Stimulated activated CD8-positive, alpha-beta memory T cell treated with anti-CD3 and anti-CD28 coated beads, Interleukin-15, amount 100 ng/mL, for 24 hours (primary cell): ENCODE data around the gene MAP2K4.

Source experiments
- DNase-seq: peaks from one replicate; pipeline ENCODE4 v3.0.0-alpha.2; 2020; ENCODE audit warnings: low read depth

The MAP2K4 gene

DNA sequence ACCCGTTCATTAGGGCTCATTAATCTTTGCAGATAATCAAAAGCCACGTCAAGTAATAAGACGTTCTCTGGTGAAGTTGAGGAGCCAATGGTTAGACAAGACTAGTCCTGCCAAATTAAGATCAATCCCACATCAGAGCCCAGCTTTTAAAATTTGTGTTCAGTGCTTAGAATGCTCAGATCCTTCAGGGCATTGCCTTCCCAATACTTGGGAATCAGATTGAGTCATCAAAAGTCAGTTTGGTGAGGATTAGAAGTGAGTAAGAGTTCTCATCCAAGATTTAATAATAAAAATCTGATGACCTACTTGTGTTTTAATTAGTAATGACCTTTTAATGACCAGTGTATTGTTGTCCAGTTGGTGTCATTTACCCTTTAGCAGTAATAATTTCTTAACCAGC is 19.8 kb downstream of the MAP2K4 start:
- DNase-seq: no peak

DNA sequence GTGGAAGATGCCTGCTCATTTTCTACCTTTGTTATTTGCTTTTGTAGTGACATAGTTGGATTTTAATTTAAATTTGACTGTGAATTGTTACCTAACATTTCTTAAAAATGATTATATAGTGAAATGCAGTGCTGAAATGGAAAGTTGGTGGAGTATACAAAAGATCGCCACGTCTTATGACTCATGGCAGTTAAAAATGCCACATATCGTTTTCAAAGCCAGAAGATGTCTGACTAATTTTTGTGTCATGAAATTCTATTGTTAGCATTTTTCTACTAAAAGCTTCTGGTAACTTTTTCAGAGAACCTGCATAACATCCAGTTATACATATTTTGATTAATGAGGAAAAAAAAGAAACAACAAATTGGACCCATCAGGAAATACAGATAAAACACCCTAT is 20.6 kb downstream of the MAP2K4 start:
- no peak for DNase-seq

DNA sequence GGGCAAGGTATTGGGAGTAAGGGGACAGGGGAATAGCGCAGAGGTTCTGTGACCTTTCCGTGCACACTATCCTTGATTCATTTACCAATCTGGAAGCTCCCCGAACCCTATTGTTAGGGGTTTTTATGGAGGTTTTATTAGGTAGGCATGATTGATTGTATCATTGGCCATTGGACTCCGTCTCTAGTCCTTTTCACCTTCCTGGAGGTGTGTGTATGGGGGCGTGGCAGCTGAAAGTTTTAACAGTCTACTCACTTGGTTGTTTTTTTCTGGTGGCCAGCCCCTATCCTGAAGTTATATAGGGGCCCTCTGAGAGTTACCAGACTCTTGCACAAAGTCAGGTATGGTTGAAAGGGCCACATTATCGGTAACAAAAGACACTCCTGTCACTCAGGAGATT is 23.0 kb downstream of the MAP2K4 start:
- DNase-seq: no peak

DNA sequence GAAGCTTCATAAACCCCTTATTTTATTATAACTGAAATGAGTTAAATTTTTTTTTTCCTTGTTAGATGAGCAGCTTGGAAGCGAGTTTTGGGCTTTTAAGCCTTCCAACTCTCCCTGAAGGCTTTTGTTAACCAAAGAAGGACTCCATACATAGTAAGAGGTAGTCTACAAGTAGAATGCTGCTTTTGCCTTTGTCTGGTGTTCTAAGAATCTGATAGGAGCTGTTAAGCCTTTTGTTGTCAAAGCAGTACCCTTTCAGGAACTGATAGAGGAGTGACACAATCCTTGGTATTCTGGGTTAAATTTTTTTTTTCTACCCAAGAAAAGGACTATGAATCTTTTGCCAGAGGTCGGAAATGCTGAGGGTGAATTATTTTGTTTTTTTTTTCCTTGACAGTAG is 26.1 kb downstream of the MAP2K4 start:
- no peak for DNase-seq

DNA sequence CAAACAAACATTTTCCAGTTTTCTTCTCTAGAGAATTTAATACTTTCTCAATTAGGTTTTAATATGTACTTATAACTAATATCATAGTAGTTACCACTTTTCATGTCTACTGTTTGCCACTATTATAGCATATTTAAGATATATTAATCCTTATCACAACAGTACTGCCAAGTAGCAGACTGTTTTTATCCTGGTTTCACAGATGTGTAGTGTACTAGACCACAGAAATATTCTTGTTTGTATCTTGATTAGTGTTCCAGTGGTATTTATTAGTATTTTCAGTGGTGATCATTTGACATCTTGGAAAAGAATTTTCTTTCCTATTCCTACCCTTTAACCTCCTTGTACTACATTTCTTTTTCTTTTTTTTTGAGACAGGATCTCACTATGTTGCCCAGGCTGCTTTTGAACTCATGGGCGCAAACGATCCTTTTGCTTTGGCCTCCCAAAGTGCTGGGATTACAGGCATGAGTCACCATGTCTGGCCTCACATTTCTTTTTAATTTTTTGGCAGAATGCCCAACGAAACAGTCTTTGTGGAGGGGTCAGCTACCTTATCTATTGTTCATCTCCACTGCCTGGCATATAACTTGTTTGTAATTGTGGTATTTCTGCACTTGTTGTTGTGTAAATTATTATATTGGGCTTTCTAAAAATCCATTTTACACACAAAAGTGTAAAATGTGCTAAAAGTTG is 27.2 kb downstream of the MAP2K4 start:
- DNase-seq: no peak

DNA sequence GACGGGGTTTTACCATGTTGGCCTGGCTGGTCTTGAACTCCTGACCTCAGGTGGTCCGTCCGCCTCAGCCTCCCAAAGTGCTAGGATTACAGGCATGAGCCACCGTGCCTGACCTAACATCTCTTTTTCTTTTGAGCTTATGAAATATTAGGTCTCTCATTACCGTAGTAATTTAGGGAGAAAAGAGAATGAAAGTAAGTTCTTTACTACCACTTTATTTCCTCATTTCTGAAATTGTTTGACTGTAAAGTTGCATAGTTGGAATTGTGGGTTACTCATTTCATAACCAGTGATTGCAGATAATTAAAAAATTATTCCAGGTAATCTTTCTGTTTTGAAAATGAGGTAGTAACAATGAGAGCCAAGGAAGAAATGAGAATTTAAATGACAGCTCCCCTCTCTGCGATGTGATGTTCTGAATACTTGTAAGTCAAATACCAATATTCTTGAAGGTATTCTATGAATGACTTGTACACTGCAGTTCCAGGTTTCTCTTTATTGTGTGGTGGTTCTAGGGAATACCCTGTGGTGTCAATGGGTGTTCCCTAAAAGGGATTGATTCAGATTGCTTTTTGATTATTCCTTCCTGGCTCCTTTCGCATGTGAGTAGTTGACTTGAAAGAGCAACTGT is 28.3 kb downstream of the MAP2K4 start:
- no peak for DNase-seq

DNA sequence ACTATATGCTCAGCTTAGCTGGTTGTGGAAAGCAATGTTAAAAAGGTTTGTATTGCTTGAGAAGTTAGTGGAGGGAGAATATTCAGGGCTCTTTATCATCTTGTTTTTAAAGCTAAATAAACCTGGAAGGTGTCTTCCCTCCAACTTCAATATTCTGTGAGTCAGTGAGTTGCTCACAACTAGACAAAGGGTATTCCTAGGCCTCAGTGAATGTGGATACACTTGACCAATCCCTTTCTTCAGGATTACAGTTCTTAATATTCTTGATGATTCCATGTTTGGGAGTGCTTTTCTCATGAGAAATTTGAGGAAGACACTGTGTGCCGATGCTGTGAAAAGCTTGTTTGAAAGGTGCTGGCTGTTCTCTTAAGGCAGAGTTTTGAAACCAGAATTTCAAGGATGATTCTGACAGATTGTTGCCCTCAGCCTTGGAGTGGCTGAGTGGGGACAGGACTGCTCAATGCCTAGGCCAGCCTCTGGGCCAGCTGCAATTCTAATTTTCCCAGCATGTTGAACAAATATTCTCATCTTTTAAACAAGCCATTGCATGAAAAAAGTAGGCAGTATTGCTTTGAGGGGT is 30.1 kb downstream of the MAP2K4 start:
- no peak for DNase-seq

DNA sequence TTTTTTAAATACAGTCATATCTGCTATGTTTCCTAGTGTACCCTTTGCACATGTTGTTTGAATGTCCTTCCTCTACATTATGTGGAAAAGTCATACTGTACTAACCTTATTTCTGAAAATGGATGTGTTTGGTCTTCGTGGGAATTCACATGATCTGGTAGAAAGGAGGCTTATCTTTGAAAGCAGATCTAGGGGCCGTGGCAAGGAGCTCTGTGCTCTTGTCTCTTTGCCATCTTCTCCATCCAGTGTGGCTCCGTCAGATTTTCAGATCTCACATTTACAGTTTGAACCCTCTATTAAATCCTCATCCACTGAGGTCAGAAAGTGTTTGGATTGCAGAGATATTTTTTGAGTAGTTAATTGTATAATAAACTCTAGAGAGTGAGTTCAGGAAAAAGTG is 32.9 kb downstream of the MAP2K4 start:
- no peak for DNase-seq

DNA sequence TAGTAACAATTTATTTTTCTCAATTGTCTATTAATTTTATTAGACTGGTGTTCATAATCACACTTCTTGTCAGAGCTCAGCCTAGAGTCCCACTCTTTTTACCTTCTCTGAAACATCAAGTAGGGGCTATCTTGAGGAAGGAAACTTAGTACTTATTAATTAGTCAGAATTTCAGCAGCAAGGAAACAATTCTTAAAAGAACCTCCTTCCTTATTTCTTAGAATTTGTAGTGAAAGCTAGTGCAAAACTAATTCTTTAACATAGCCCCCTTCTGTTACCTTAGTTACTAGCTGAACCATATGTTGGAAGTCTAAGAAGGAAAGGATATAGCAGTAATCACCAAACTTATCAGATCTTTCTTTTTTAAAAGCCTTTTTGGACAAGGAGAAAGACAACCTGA is 35.2 kb downstream of the MAP2K4 start:
- DNase-seq: no peak

DNA sequence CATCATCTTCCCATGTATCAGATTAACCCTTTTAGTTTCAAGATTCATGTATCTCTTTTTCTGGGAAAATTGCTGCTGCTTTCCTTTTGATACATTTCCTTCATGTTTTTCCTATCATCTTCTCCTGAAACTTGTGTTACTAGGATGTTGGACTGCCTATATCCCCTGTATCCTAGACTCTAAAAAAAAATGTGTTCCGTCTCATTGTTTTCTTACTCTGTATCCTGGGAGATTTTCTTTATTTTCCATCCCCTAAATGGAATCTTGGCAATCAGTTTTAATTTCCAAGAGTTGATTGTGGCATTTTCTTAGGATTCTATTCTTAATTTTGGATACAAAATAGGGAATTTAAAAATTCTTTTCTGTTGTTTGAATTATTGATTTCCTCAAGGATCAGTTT is 36.8 kb downstream of the MAP2K4 start:
- no peak for DNase-seq

DNA sequence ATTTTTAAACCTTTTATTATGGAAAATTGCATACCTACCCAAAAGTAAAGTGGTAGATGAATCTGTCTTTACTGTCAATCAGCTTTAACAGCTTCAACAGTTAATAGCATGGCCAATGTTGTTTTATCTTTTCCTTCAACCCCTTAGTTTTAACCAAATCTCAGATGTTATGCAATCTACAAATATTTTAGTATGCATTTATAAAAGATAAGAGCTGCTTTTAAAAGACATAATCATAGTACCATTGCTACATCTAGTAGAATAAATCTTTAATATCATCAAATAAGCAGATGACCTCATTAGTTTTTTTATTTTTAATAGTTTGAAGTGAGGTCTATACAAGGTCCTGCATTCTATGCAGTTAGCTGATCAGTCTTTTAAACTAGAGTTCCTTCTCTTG is 37.9 kb downstream of the MAP2K4 start:
- no peak for DNase-seq

DNA sequence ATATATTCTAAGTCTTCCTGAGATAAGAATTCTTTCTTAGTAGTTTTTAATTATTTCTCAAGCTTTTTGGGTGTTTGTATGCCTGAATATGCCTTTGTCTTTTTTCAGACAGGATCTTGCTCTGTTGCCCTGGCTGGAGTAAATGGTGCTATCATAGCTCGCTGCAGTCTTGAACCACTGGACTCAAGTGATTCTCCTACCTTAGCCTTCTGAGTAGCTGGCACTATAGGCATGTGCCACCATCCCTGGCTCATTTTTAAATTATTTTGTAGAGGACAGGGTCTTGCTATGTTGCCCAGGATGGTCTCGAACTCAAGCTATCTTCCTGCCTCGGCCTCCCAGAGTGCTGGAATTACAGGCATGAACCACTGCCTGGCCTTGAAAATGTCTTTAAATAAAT is 41.6 kb downstream of the MAP2K4 start:
- no peak for DNase-seq

DNA sequence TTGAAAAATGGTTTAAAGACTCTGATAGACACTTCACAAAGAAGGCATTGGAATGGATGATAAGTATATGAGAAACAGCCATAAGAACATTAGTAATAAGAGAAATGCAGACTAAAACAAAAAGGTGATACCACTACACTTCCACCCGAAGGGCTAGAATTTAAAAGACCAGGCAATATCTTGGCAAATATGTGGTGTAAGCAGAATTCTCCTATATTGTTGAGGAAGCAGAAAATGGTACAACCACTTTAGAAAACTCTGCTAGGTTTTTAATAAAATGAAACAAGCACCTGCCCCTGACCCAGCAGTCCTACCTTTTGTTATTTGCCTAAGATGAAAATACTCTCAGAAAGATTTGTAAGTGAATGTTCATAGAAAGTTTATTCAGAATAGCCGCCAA is 43.7 kb downstream of the MAP2K4 start:
- no peak for DNase-seq

DNA sequence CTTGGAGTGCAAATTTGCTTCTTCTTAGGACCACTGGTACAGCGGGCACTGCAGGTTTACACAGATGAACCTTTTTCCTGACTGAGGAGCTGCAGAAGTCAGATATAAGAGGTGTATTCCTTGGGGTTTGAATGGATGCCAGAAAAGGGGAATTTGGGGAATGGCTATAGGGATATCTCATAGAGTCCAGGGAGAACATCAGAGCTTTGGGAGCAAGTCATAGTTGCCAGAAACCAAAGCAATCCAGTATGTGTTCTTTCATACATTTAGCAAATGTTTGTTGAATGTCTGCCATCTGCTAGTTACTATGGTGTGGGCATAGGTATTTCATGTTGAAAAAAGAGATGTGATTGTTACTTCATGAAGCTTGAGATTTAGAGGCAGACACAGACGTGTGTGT is 46.8 kb downstream of the MAP2K4 start:
- DNase-seq: no peak

DNA sequence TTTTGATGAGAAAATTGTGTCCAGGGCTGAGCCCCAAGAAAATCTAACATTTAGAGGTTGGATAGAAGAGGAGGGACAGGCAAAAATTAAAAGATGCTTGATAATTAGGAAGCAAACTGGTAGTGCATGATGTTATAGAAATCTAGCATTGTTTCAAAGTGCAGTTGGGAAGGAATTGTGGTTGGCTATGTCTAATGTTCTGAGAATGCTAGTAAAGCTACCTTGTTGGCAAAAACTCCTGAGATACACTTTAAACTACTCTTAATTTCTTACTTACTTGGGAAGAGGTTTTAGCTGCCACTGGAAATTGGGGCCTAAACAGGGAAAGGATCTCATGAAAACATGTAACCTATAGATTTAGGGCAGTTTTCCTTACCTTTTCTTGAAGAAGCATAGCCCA is 48.3 kb downstream of the MAP2K4 start:
- no peak for DNase-seq

DNA sequence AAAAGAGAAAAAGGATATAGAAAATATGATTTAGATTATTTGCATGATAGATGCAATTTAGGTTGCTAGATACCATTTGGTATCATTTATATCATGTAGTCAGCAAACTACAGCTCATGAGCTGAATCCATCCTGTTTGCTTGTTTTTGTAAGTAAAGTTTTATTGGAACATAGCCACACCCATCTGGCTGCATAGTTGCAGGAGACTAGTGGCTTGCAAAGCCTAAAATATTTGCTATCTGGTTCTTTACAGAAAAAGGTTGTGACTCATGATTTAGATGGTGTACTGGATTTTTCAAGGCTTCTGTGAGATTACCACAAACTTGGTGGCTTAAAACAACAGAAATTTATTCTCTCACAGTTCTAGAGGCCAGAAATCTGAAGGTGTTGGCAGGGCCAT is 49.9 kb downstream of the MAP2K4 start:
- DNase-seq: no peak

DNA sequence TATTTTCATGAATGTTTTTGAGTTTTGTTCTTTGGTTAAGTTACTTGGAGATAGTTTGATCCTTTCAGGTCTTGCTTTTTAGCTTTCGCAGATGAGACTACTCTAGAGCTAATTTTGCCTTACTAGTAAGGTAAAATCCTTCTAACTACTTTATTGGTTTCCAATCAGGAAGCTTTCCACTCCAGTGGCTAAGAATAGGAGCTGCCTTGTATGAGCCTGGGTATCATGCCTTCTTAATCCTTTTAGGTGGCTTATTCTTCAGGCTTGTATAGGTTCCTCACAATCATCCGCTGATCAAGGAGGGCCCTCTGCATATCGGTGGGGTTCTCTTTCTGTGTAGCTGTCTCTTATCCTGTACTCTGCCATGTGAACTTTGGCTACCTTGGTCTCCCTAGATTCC is 53.7 kb downstream of the MAP2K4 start:
- DNase-seq: no peak

DNA sequence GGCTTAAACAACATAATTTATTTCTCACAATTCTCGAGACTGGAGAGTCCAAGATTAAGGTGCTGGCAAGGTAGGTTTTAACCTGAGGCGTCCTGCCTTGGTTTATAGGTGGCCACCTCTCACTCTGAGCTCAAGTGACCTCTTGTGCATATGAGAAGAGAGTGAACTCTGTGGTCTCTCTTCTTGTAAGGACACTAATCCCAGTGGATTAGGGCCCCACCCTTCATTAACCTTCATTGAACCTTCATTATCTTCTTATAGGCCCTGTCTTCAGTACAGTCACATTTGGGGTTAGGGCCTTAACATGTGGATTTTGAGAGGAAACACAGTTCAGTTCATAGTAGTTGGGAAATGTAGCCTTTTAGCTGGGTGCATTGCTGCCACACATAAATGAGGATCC is 57.1 kb downstream of the MAP2K4 start:
- DNase-seq: no peak

DNA sequence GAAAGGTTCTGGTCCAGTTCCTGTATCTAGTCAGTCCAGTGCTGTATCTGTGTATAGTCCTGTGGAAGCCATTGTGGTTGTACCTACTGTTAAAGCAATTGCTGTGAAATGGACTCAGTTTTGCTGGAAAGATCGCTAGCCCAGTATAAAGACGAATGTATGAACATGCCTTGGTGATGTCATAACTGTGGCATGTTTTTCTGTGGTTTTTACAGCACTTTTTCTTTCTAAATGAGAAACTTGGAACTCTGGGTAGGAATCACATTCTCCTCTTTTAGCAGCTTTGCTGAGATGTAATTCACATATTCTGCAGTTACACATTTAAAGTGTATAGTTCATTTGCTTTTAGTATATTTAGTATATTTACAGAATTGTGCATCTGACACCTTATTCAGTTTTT is 58.1 kb downstream of the MAP2K4 start:
- no peak for DNase-seq

DNA sequence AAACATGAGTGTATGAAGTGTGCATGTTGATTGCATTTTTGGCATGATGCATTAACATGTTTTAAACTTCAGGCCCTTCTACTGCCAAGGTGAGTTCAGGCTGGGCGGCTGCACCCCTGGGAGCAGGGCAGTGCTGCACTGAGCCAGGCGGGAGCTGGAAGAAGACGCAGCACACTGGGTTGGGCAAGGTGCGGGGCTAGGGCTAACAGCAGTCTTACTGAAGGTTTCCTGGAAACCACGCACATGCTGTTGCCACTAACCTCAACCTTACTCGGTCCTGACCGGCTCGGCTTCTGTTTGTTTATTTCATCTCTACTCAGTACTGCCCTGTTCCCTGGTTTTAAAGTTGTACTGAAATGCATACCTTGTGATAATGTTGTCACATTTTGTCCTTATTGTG is 61.0 kb downstream of the MAP2K4 start:
- no peak for DNase-seq

DNA sequence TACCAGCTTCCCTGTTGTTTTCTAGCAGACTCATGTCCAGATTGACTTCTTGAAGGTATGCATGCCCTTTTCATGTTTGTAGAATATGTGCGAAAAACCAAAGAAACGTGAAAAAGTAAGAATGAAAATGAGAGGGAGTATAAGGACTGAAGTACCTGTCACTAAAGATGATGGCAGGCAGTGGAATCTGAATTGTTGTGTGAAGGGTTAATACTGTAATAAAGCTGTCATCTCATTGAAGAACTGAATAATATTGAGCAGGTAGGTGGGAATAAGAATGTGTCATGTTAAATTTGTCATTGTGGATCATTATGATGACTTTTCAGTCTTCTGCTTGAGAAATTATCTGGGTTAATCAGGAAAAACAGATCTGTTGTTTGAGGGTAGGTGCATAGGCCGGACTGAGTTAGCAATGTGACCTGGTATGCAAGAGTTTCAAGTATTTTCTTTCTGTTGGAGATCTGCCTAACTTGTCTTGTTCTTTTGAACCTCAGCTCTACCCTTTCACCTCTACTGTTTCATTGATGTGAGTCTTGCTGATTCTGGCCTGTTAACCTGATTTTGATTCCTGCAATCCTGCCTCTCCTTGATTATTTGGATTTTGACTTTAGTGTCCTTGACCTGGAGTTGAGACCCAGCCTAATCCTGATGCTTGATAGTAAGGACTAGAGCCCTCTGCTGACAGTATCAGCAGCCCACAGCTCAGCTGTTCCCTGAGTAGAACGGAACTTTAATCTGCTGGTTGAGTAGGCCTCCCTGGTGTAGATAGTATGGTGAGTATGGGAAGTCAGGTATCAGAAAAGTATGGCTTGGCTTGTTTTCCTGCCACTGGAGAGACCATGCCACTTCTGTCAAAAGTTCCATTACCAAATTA is 64.6 kb downstream of the MAP2K4 start:
- no peak for DNase-seq

DNA sequence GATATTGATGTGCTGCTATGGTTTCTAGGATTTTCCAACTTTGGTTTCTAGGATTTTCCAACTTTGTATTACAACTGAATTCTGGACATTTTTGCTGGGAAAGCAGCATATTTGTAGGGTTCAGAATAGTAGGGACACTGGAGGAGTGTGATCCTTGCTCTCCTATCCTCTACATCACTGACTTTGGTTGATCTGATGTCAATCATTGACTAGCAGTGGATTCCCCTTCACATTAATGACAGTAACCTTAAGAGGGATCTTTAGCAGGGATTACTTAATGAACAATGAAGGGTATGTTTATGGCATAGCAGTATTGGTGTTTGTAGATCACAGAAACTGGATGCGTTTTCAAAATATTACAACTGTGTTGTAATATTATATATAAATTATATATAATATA is 67.4 kb downstream of the MAP2K4 start:
- DNase-seq: no peak

DNA sequence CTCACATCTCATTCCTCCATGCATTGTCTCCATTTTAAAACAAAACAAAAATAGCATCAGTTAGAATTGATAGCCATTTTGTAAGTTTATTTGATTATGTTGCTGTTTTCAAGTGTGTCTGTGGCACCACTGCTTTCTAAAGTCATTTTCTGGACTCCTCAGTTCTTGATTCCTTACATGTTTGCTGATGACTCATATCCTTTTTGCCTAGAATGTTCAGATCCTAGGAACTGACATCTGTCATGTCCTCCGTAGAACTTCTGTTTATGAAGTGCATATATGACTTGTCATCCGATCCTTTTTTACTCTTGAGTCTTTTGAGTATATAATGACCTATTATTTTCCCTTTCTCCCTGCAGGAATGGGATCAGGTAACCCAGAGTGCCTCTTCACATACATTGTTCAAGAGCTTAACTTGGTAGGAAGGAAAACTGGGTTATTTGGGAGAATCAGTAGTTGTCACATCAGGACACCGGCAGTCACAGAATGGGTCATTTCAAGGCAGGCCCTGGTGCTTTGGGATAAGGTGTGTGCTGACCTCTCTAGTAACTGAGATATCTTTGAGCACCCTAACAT is 69.2 kb downstream of the MAP2K4 start:
- DNase-seq: no peak
